H9 (cell line): ENCODE data around the gene MICALL1. TPM values are rescaled to one million over a fixed set of nuclear protein-coding genes. Genes with fewer than 3 reads are reported as not detected.
A peak's percentile ranks its signal among the peaks of the same experiment; 100 is the strongest.
"Not testable (repeated sequence)": the region's sequence is repeated elsewhere in the genome, so short reads cannot be mapped to it uniquely, and the experiment has no call there.

ENCODE experiments used
- DNase-seq: peaks from one replicate; pipeline ENCODE4 v3.0.0-alpha.2; 2017
- H2AFZ ChIP-seq: one replicate; pipeline ENCODE4 v1.6.1; 2013; ENCODE audit warnings: mild to moderate bottlenecking, low read length, control low read depth, moderate library complexity
- H2AK5ac ChIP-seq: 2 replicates; pipeline ENCODE4 v1.6.1; 2013; ENCODE audit warnings: low read length, control low read depth, mixed read lengths; ENCODE audit not compliant: insufficient read length
- H2BK120ac ChIP-seq: one replicate; pipeline ENCODE4 v1.6.1; 2013; ENCODE audit warnings: low read depth, mild to moderate bottlenecking, low read length, control low read depth, inconsistent platforms; ENCODE audit not compliant: poor library complexity, severe bottlenecking
- H2BK12ac ChIP-seq: 2 replicates; pipeline ENCODE4 v1.6.1; 2013; ENCODE audit warnings: low read length, control low read depth, mixed read lengths, low read depth; ENCODE audit not compliant: insufficient read length
- H2BK15ac ChIP-seq: 2 replicates; pipeline ENCODE4 v1.6.1; 2013; ENCODE audit warnings: low read depth, low read length, control low read depth
- H2BK20ac ChIP-seq: one replicate; pipeline ENCODE4 v1.6.1; 2013; ENCODE audit warnings: low read depth, mild to moderate bottlenecking, low read length, control low read depth, inconsistent platforms; ENCODE audit not compliant: poor library complexity, severe bottlenecking
- H2BK5ac ChIP-seq: 2 replicates; pipeline ENCODE4 v1.6.1; 2013; ENCODE audit warnings: low read length, control low read depth, mixed read lengths; ENCODE audit not compliant: insufficient read length
- H3K14ac ChIP-seq: 2 replicates; pipeline ENCODE4 v1.6.1; 2013; ENCODE audit warnings: low read length, control low read depth; ENCODE audit not compliant: insufficient read depth
- H3K18ac ChIP-seq: 2 replicates; pipeline ENCODE4 v1.6.1; 2013; ENCODE audit warnings: low read depth, mild to moderate bottlenecking, mixed read lengths, low read length, control low read depth; ENCODE audit not compliant: insufficient read length
- H3K23ac ChIP-seq: 2 replicates; pipeline ENCODE4 v1.6.1; 2013; ENCODE audit warnings: low read length, control low read depth, mixed read lengths, low read depth; ENCODE audit not compliant: insufficient read length
- H3K23me2 ChIP-seq: 2 replicates; pipeline ENCODE4 v1.6.1; 2013; ENCODE audit warnings: low read depth, mild to moderate bottlenecking, mixed read lengths, low read length, control low read depth; ENCODE audit not compliant: insufficient read length, poor library complexity, severe bottlenecking
- H3K27ac ChIP-seq: 2 replicates; pipeline ENCODE4 v1.5.1; 2013; ENCODE audit warnings: low read length, control low read depth, mixed read lengths, low read depth; ENCODE audit not compliant: insufficient read length
- H3K27me3 ChIP-seq: 2 replicates; pipeline ENCODE4 v1.6.1; 2013; ENCODE audit warnings: low read length, control low read depth, inconsistent platforms; ENCODE audit not compliant: insufficient read depth
- H3K4ac ChIP-seq: 2 replicates; pipeline ENCODE4 v1.6.1; 2013; ENCODE audit warnings: low read depth, mild to moderate bottlenecking, control low read depth, inconsistent platforms, low read length, moderate library complexity
- H3K4me1 ChIP-seq: 2 replicates; pipeline ENCODE4 v1.6.1; 2013; ENCODE audit warnings: low read length, control low read depth, inconsistent platforms; ENCODE audit not compliant: insufficient read depth
- H3K4me2 ChIP-seq: 2 replicates; pipeline ENCODE4 v1.6.1; 2013; ENCODE audit warnings: low read length, control low read depth, mixed read lengths; ENCODE audit not compliant: insufficient read length, insufficient read depth
- H3K56ac ChIP-seq: 2 replicates; pipeline ENCODE4 v1.6.1; 2013; ENCODE audit warnings: low read depth, mild to moderate bottlenecking, mixed read lengths, low read length, control low read depth; ENCODE audit not compliant: insufficient read length
- H3K79me1 ChIP-seq: 2 replicates; pipeline ENCODE4 v1.6.1; 2013; ENCODE audit warnings: low read depth, mild to moderate bottlenecking, moderate library complexity, low read length, control low read depth, inconsistent platforms; ENCODE audit not compliant: insufficient read depth, poor library complexity, severe bottlenecking
- H3K79me2 ChIP-seq: 2 replicates; pipeline ENCODE4 v1.6.1; 2013; ENCODE audit warnings: low read length, control low read depth, inconsistent platforms; ENCODE audit not compliant: insufficient read depth
- H3K9ac ChIP-seq: 2 replicates; pipeline ENCODE4 v1.6.1; 2013; ENCODE audit warnings: low read length, control low read depth, mixed read lengths; ENCODE audit not compliant: insufficient read length; ENCODE audit errors: extremely low read depth
- H3K9me3 ChIP-seq: one replicate; pipeline ENCODE4 v1.6.1; 2013; ENCODE audit warnings: low read depth, low read length, inconsistent platforms; ENCODE audit not compliant: control insufficient read depth
- H3T11ph ChIP-seq: one replicate; pipeline ENCODE4 v1.6.1; 2013; ENCODE audit warnings: mild to moderate bottlenecking, low read length, control low read depth, inconsistent platforms
- H4K20me1 ChIP-seq: one replicate; pipeline ENCODE4 v1.6.1; 2013; ENCODE audit not compliant: control insufficient read depth, insufficient read length, insufficient read depth
- H4K5ac ChIP-seq: 2 replicates; pipeline ENCODE4 v1.6.1; 2013; ENCODE audit warnings: low read depth, mild to moderate bottlenecking, mixed read lengths, low read length, control low read depth; ENCODE audit not compliant: insufficient read length
- H4K8ac ChIP-seq: replicated peaks from 2 replicates; pipeline ENCODE4 v1.6.1; 2013; ENCODE audit warnings: low read length, control low read depth, mixed read lengths, low read depth; ENCODE audit not compliant: insufficient read length
- H4K91ac ChIP-seq: 2 replicates; pipeline ENCODE4 v1.6.1; 2013; ENCODE audit warnings: low read depth, mild to moderate bottlenecking, moderate library complexity, mixed read lengths, low read length, control low read depth; ENCODE audit not compliant: insufficient read length
- H3K27ac Mint-ChIP-seq, 3 experiments: 2 replicates in 2 of 3; 3 replicates in 1 of 3; pipeline ENCODE4 v1.8.0; 2020 to 2021; ENCODE audit warnings: mixed read lengths in 3 of 3, mild to moderate bottlenecking in 1 of 3, moderate library complexity in 1 of 3
- H3K27me3 Mint-ChIP-seq: 2 replicates; pipeline ENCODE4 v1.8.0; 2021; ENCODE audit warnings: low read depth, mild to moderate bottlenecking, moderate library complexity, mixed read lengths
- H3K36me3 Mint-ChIP-seq, 3 experiments: 2 replicates in 2 of 3; 3 replicates in 1 of 3; pipeline ENCODE4 v1.8.0; 2020 to 2021; ENCODE audit warnings: low read depth in 3 of 3, mixed read lengths in 3 of 3; ENCODE audit not compliant: insufficient read depth in 1 of 3
- H3K4me1 Mint-ChIP-seq, 2 experiments: 2 replicates each; pipeline ENCODE4 v1.8.0; 2020; ENCODE audit warnings: mixed read lengths in 2 of 2
- H3K4me3 Mint-ChIP-seq, 2 experiments: 2 replicates in 1 of 2; 3 replicates in 1 of 2; pipeline ENCODE4 v1.8.0; 2020 to 2021; ENCODE audit warnings: mild to moderate bottlenecking in 2 of 2, mixed read lengths in 2 of 2, moderate library complexity in 1 of 2
- H3K9me3 Mint-ChIP-seq, 2 experiments: 2 replicates in 1 of 2; 3 replicates in 1 of 2; pipeline ENCODE4 v1.8.0; 2020; ENCODE audit warnings: mild to moderate bottlenecking in 2 of 2, mixed read lengths in 2 of 2, moderate library complexity in 1 of 2
- CTCF ChIP-seq: fragments of 200-600 bp; sonication (generic); conservative IDR thresholded peaks from 3 replicates; pipeline ENCODE4 v1.8.0; 2021; ENCODE audit warnings: antibody characterized with exemption, mild to moderate bottlenecking
- WGBS: extraction: QIAGEN DNeasy Blood & Tissue Kit; methylation state at CpG from one replicate; pipeline ENCODE4 v1.1.7; 2013; ENCODE audit warnings: missing lambda C conversion rate, low lambda C conversion rate, mixed read lengths; ENCODE audit not compliant: insufficient read length; ENCODE audit errors: extremely low coverage; 5-methylcytosine and 5-hydroxymethylcytosine counted together
- total RNA-seq: library from RNA; stranded (reverse); gene quantifications from 2 replicates; pipeline ENCODE4 v1.2.1, GENCODE V29; 2021

The MICALL1 gene
- total RNA-seq, 1 experiment from 2014 or later: 33.3 TPM

GRCh38 chr22:37975153-37975552 is 69.1 kb downstream of the MICALL1 start:
- Mint-ChIP-seq H3K4me1 (peaks cover 28 to 45% of the 10 kb centered on the region in 2 experiments), H3K4me3 (no peak overlapping the region)
- no peak overlapping the region for H3K56ac ChIP-seq

GRCh38 chr22:37976022-37976421 is 69.9 kb downstream of the MICALL1 start:
- H4K91ac ChIP-seq, H3K18ac ChIP-seq, H3K56ac ChIP-seq, H3K23me2 ChIP-seq, H3K27me3 ChIP-seq, H2BK120ac ChIP-seq, H3K9me3 Mint-ChIP-seq, H3K4ac ChIP-seq, H3K79me1 ChIP-seq, H3K27ac ChIP-seq, H3K4me2 ChIP-seq, H2AFZ ChIP-seq, H4K5ac ChIP-seq, H3K4me3 Mint-ChIP-seq, H3K14ac ChIP-seq, H3K4me1 ChIP-seq, H2AK5ac ChIP-seq, DNase-seq, H2BK12ac ChIP-seq, H3K79me2 ChIP-seq, H2BK5ac ChIP-seq, H2BK15ac ChIP-seq, H3T11ph ChIP-seq, H4K8ac ChIP-seq, H4K20me1 ChIP-seq, H3K27ac Mint-ChIP-seq, H3K9me3 ChIP-seq, H2BK20ac ChIP-seq, H3K23ac ChIP-seq, H3K9ac ChIP-seq, H3K27me3 Mint-ChIP-seq: not testable (repeated sequence)
- Mint-ChIP-seq H3K36me3 (peaks cover 0 to 35% (median 19%) of the 10 kb centered on the region in 3 experiments; a peak in 6 of 7 replicates), H3K4me1 (peaks cover 27 to 45% of the 10 kb centered on the region in 2 experiments)
- WGBS: no CpG with 5 or more reads among the region's 8 CpGs

More at GRCh38 chr22:37975153-37975552, 69.1 kb downstream of the MICALL1 start:
- Histone ChIP-seq H2BK120ac (no peak overlapping the region), H3K23me2 (no peaks in the 10 kb centered on the region), H4K8ac (no peak overlapping the region), H3K14ac (no peak overlapping the region), H2BK15ac (no peak overlapping the region), H3K4ac (no peak overlapping the region), H2AK5ac (no peak overlapping the region), H3K4me1 (no peaks in the 10 kb centered on the region; the same call in 1 of the 2 replicates), H4K91ac (no peak overlapping the region), H3T11ph (no peak overlapping the region), H3K27ac (no peak overlapping the region), H4K5ac (no peak overlapping the region), H3K79me2 (no peaks in the 10 kb centered on the region), H3K4me2 (no peak overlapping the region), H2BK5ac (no peak overlapping the region), H3K27me3 (no peaks in the 10 kb centered on the region), H3K9me3 (no peaks in the 10 kb centered on the region), H2BK12ac (no peak overlapping the region), H3K79me1 (no peaks in the 10 kb centered on the region), H3K23ac (no peak overlapping the region), H2BK20ac (no peak overlapping the region), H2AFZ (no peak overlapping the region), H4K20me1 (peaks cover 3% of the 10 kb centered on the region), H3K9ac (no peak overlapping the region), H3K18ac (no peak overlapping the region)
- peaks cover 0 to 35% (median 19%) of the 10 kb centered on the region in 3 experiments; a peak in 6 of 7 replicates for H3K36me3 Mint-ChIP-seq
- peak overlapping the region in 2 of 3 experiments; percentile 18 to 47; a peak in 1 of 7 replicates for H3K27ac Mint-ChIP-seq
- DNase-seq: no peak
- no CpG with 5 or more reads among the region's 2 CpGs for WGBS
- no peaks in the 10 kb centered on the region; the same call in 1 of the 2 replicates for H3K27me3 Mint-ChIP-seq
- H3K9me3 Mint-ChIP-seq: no peaks in the 10 kb centered on the region
- no peak for TF ChIP-seq CTCF
